Renal cortex interstitium (tissue), 11 donors: Measurements from ENCODE around the gene RHOB. TPM values are rescaled to one million over a fixed set of nuclear protein-coding genes. Genes with fewer than 3 reads are reported as not detected.

ENCODE experiments used
- DNase-seq, 11 donors: peaks; one replicate each; pipeline ENCODE4 v3.0.0-alpha.2; 2013; ENCODE audit warnings: low read depth in 9 of 11, low spot score in 4 of 11; ENCODE audit errors: extremely low read depth in 1 of 11
- polyA plus RNA-seq, 3 donors: library from polyadenylated mRNA; unstranded; fragments of 120-200 nt; gene quantifications; one replicate each; pipeline ENCODE4 v1.2.1, GENCODE V29; 2013; ENCODE audit not compliant: insufficient read length in 3 of 3

The RHOB gene
- polyA plus RNA-seq, 3 donors, result 82.5 to 103 (median 101) TPM

DNA sequence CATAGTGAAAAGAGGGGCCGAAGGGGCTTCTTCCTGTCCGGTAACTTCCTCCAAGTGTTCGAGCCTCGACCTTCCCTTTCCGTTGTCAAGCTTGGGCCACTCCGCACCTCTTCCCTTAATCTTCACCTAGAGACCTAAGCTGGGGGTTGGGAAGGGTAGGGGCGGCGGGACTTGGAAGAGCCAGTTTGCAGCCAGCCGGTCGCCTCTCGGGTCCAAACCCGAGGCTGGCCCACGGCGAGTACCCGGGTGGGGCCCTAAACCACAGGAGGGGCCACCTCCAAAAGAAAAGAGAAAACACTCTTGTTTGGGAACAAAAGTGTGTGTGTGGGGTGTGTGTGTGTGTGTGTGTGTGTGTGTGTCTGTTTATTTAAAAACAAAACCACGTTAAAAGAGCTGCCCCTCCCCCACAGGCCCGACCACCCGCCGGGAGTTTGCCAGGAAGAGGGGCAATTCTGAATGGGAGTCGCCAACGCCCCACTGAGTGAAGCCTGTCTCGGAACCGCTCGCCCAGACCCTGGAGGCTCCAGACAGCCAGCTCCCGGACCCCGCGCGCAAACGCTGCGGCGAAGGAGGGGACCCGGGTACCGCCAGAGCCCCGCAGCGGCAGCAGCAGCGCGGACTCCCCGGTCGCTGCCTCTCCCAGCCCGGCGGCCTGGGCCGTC is 488 bp upstream of the RHOB start:
- no peak for DNase-seq

DNA sequence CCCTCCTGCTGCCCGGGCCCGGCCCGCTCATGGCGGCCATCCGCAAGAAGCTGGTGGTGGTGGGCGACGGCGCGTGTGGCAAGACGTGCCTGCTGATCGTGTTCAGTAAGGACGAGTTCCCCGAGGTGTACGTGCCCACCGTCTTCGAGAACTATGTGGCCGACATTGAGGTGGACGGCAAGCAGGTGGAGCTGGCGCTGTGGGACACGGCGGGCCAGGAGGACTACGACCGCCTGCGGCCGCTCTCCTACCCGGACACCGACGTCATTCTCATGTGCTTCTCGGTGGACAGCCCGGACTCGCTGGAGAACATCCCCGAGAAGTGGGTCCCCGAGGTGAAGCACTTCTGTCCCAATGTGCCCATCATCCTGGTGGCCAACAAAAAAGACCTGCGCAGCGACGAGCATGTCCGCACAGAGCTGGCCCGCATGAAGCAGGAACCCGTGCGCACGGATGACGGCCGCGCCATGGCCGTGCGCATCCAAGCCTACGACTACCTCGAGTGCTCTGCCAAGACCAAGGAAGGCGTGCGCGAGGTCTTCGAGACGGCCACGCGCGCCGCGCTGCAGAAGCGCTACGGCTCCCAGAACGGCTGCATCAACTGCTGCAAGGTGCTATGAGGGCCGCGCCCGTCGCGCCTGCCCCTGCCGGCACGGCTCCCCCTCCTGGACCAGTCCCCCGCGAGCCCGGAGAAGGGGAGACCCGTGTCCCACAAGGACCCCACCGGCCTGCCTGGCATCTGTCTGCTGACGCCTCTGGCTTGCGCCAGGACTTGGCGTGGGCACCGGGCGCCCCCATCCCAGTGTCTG is 767 bp downstream of the RHOB start:
- no peak for DNase-seq

DNA sequence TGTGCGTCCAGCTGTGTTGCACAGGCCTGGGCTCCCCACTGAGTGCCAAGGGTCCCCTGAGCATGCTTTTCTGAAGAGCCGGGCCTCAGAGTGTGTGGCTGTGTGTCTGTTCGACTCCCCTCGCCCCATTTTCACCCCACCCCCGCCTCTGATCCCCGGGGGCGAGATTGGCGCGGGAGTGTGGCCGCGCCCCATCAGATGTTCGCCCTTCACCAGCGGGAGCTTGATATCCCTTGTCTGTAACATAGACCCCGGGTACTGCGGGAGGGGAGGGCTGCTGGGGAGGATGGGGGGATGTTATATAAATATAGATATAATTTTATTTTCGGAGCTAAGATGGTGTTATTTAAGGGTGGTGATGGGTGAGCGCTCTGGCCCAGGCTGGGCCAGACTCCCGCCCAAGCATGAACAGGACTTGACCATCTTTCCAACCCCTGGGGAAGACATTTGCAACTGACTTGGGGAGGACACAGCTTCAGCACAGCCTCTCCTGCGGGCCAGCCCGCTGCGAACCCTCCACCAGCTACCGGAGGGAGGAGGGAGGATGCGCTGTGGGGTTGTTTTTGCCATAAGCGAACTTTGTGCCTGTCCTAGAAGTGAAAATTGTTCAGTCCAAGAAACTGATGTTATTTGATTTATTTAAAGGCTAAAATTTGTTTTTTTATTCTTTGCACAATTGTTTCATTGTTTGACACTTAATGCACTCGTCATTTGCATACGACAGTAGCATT is 1.5 kb downstream of the RHOB start:
- no peak for DNase-seq

DNA sequence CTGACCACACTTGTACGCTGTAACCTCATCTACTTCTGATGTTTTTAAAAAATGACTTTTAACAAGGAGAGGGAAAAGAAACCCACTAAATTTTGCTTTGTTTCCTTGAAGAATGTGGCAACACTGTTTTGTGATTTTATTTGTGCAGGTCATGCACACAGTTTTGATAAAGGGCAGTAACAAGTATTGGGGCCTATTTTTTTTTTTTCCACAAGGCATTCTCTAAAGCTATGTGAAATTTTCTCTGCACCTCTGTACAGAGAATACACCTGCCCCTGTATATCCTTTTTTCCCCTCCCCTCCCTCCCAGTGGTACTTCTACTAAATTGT is 2.1 kb downstream of the RHOB start:
- no peak for DNase-seq

DNA sequence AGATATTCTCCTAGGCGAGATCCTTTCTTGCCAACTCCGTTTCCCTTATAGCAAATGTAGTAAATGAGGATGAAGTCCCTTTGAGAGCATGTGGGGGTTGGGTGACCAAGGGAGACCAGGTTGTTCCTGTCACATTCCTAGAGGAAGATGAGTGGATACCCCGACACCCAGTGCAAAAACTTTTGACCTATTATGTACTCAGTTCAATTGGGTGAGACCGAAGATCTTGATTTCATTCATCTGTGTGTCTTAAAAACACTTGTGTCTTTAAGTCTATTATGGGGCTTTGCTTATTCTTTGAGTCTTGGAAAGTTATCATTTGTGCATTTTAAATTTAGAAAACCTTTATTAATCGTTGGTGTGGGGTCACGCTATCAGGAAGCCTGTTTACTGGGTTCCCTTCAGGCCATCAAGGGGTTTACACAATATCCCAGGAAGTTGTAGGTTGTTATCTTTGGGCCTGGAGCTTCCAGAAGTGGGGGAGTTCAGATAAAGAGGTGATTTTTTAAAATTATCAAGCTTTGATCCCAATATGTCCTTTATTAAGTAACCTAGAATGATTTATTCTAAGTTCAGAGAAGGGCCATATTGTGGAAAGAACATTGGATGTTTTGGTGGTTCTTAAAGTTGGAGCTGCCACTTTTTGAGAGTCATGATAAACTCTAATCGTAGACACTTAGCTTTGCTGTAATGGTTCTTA is 2.8 kb downstream of the RHOB start:
- no peak for DNase-seq

DNA sequence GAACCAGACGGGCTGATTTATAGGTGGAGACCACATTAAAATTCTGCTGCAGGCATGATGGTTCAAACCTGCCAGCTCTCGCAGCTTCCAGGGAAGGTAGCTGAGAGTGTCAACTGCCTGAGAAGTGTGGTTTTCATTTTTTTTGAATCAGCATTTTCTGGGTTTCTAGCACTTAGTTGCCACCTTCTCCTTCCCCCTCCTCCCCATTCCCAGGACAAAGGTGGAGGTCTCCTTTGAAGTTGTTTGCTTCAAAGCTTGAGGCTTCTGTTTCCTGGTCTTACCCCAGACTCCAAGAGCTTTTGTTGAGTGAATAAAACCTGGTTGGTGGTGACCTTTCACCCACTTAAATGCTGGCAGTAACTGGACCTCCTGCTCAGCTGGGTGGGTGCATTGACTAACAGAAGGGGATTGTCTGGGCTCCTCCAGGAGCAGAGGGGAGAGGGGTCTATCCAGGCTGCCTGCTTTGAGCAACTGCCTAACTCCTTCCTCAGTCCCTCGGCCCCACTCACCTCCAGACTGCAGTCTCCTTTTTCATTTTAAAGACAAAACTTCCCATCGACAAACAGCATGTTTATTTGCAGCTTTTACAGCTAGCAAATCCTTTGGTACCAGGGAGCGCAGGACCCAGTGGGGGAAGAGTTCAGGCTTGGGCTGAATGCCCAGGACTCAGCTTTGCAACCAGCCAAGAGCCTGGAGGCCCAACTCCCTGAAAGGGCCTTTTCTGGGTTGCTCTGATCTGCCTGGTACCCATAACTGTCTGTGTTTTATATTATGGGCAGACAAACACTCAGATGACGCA is 3.5 kb downstream of the RHOB start:
- DNase-seq, result no peak

DNA sequence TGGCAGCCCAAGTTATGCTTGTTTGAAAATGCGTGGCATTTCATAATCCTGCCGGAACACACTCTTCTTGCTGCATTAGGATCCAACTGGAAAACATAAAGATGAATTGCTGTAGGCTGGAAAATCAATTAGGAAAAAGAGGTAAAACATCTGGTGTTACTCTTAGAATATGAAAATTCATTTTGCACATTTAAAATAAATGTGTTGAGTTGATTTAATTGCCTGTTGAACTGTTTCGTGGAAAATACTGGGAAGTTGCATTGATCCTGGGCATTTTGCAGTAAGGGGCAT is 4.1 kb downstream of the RHOB start:
- DNase-seq, result no peak

DNA sequence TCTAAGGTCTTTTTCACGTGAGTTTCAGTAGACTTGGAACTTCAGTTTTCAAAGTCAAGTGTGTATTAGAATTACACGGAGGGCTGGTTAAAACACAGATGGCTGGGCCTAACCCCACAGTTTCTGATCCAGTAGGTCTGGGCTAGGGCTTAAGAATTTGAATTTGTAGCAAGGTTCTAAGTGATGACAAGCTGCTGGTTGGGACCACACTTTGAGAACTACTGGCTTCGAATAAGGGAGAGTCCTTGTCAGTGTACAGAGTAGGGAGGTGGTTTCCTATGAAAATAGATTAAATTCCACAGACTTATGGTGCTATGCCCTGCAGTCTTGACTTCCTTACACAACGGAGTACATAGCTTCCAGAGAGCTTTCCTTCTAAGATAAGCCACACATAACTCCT is 4.5 kb downstream of the RHOB start:
- no peak for DNase-seq

DNA sequence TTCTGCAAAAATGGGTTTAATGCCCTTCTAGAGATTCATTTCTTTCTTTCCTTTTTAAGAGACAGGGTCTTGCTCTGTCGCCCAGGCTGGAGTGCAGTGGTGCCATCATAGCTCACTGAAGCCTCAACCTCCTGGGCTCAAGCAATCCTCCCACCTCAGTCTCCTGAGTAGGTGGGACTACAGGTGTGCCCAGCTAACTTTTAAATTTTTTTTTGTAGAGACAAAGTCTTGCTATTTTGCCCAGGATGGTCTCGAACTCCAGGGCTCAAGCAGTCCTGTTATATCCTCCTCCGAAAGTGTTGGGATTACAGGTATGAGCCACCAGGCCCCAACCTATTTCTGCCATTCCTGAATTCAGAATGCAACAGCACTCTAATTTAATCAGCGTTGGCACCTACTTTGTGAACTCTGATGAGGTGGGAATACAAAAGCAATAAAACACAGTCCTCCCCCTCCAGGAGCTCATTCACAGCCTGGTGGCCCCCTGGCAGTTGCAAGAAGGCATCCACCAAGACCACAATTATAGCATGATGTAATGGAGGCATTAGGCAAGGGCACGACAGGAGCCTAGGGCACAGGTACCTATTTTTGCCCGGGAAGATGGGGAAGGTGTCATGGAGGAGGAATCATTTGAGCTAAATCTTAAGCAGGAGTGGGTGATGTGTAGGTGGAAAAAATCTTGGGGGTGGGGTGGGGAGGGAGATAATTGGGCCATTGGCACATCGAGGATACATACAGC is 5.1 kb downstream of the RHOB start:
- DNase-seq, result no peak

DNA sequence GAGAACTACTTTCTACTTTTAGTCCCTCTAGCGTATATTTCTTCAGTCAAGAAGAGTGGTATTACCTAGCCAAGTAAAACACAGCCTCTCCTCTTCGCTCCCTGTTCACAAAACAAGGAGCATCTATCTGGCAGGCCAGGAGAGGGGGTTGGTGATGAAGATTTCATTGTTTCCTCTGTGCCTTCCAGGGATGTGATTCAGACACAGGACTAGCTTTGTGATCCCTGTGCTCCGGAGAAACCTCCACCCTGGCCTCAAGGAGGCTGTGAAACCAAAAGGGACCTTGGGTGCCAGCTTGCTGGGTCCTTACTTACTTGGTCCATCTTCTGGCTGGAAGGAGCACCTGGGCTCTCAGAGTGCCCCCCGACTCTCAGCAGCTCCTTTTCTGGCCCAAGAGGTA is 5.7 kb downstream of the RHOB start:
- no peak for DNase-seq

DNA sequence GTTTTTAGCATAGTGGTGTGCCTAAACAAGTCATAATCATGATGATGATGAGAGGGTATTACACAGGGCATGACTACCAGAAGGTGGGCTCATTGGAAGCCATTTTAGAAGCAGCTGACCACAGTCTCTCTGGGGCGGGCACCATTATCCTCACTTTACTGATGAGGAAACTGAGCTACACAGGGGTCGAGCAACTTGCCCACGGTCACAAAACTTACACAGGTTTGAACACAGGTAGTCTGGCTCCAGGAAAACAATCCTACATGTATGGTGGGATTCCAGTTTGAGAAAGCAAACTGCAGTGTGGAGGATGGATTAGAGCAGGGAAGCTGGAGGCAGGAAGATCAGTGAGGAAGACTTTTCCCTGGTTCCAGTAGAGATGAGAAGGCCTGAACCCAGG is 6.2 kb downstream of the RHOB start:
- no peak for DNase-seq

DNA sequence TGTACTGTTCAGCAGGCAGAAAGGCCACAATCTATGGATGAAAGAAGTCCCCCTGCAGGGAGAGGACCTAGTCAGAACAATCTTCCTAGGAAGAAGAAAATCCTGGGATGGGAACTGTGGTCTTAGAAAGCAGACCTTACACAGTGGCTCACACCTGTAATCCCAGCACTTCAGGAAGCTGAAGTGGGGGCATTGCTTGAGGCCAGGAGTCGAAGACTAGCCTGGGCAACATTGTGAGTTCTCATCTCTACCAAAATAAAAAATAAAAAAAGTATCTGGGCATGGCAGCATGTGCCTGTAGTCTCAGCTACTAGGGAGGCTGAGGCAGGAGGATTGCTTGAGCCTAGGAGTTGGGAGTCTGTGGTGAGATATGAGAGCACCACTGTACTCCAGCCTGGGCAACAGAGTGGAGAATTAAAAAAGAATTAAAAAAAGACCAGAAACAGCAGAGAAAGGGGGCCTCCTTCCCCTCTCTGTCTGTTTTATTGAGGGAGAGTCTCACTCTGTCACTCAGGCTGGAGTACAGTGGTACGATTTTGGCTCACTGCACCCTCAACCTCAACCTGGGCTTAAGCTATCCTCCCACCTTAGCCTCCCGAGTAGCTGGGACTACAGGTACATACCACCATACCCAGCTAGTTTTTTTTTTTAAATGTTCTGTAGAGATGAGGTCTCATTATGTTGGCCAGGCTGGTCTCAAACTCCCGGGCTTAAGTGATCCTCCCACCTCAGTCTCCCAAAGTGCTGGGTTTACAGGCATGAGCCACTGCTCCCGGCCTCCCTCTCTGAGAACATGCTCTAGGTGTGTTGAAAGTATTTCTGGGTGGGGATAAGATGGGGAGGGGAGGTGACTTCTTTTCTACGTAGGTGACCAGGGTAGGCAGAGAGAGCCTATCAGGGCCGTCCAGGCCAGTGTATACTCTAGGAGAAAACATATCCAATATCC is 7.4 kb downstream of the RHOB start:
- no peak for DNase-seq

DNA sequence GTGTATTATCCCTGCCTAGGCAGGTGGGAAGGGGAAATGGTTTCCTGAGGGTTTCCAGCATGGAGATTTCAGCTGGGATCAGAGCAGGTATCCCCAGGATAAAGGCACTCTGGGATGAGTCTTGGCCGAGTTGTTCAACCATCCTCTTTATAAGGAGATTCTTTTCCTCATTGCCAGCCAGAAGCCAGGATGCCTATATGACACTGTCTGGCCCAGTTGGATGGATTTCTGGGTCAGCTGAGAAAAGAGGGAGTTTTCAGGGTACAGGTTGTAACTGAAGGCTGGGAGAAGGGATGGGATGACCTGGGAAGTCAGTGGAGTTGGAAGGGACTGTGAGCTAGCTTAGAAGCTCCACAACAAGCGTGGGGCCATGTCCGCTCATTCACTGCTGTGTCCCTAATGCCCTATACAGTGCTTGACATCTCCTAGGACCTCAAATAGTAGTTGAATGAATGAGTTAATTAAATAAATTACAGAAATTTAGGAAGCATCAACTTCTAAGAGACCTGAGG is 8.3 kb downstream of the RHOB start:
- DNase-seq, result no peak

DNA sequence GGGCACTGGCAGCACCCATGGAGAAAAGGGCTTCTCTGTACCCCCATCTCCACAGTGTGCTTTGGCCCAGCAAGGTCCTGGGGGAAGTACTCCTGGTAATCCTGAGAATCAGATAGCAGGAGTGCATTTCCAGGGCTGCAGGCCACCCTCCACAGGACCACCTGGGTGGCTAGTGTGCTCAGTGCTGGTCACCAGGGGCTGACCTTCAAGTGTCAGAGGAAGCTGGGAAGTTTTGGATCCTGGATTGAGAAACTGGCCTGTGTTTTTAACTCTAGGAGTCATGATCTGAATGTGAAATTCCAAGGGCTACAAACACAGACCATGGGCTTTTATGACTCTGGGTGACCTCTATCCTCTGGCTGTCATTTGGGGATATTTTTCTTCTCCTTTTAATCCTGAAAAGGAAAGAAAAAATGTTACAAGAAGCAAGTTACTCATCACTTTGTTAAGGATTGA is 9.3 kb downstream of the RHOB start:
- DNase-seq, result no peak

DNA sequence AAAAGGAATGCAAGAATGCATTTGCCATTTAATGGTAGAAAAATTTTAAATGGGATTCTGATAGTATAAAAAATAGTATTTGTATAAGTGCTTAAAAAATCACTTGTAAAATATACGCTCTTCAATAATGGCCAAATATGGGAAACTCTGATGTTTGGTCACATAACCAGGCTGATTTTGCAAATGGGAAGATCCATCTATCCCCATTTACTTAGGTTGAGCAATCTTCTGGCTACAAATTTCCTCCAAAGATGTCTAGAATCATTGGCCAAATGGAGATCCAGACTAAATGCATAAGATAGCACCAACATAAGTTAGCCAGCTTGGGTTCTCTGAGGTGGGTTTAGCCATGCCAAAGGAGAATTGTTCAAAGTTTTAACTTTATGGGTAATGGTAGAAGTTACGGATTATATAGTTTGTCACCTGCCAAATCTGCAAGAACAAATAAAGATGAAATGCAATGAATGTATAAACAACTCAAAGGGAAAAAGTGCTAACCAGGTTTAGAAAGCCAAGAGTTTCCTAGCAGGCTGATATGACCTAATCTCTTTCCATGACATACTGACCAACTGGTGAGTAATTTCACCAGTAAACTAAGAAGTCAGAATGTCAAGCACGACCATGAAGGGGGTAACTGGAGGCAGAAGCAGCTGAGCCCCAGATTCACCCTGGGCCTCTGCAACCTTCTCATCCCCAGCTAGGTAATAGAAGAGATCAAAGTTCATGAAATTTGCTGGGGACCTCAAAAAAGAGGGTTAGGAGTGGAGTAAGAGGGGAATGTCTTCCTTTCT is 10.0 kb downstream of the RHOB start:
- no peak for DNase-seq
